Prostate gland (tissue), 2 donors: ENCODE results near the gene LIMS4.
"Not testable (repeated sequence)": the region's sequence is repeated elsewhere in the genome, so short reads cannot be mapped to it uniquely, and the experiment has no call there.

Experiments used
- POLR2A ChIP-seq: fragments of 450-650 bp; IDR thresholded peaks from one replicate; pipeline ENCODE4 v1.6.1; 2016; ENCODE audit warnings: antibody characterized with exemption, mild to moderate bottlenecking
- TF ChIP-seq, protein P1 (sequence below), 4 experiments: fragments of 200-600 bp in 2 of 4; fragments of 450-650 bp in 2 of 4; sonication (generic) in 2 of 4; IDR thresholded peaks; 1 replicate in 3 of 4; 2 replicates in 1 of 4; pipeline ENCODE4 v1.5.1; 2016 to 2019; ENCODE audit warnings: antibody characterized with exemption in 4 of 4, mild to moderate bottlenecking in 2 of 4, moderate library complexity in 2 of 4

DNA sequence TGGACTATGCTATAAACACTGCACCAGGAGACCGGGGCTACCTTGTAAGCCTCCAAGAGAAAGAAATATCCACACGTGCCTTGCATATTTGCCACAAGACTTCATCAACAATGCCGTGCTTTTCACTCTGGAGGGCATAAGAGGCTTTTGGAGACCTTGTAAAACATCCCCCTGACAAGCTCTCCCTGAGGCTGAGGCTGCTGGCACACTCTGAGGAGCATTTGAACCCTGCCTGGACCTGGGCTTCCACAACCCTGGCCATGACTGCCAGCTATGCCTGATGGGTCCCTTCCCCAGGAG is 393 bp upstream of the LIMS4 start:
- TF ChIP-seq POLR2A, result not testable (repeated sequence)
- TF ChIP-seq, protein P1, sequence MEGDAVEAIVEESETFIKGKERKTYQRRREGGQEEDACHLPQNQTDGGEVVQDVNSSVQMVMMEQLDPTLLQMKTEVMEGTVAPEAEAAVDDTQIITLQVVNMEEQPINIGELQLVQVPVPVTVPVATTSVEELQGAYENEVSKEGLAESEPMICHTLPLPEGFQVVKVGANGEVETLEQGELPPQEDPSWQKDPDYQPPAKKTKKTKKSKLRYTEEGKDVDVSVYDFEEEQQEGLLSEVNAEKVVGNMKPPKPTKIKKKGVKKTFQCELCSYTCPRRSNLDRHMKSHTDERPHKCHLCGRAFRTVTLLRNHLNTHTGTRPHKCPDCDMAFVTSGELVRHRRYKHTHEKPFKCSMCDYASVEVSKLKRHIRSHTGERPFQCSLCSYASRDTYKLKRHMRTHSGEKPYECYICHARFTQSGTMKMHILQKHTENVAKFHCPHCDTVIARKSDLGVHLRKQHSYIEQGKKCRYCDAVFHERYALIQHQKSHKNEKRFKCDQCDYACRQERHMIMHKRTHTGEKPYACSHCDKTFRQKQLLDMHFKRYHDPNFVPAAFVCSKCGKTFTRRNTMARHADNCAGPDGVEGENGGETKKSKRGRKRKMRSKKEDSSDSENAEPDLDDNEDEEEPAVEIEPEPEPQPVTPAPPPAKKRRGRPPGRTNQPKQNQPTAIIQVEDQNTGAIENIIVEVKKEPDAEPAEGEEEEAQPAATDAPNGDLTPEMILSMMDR (IDR thresholded peaks at IDR 0.05), result not testable (repeated sequence)
